ENCODE results near the gene TMEM91. TPM values are rescaled to one million over a fixed set of nuclear protein-coding genes. Genes with fewer than 3 reads are reported as not detected.

The TMEM91 gene
- total and polyA plus RNA-seq, 2 of the 13 experiments (the other 11 are each of a cell fraction or from before 2014, with no cell fraction given), result 6.3 to 10.3 TPM

GRCh38 chr19:41352609-41353465, 23.5 kb upstream of the TMEM91 start (continued):
- TF ChIP-seq, protein P1, sequence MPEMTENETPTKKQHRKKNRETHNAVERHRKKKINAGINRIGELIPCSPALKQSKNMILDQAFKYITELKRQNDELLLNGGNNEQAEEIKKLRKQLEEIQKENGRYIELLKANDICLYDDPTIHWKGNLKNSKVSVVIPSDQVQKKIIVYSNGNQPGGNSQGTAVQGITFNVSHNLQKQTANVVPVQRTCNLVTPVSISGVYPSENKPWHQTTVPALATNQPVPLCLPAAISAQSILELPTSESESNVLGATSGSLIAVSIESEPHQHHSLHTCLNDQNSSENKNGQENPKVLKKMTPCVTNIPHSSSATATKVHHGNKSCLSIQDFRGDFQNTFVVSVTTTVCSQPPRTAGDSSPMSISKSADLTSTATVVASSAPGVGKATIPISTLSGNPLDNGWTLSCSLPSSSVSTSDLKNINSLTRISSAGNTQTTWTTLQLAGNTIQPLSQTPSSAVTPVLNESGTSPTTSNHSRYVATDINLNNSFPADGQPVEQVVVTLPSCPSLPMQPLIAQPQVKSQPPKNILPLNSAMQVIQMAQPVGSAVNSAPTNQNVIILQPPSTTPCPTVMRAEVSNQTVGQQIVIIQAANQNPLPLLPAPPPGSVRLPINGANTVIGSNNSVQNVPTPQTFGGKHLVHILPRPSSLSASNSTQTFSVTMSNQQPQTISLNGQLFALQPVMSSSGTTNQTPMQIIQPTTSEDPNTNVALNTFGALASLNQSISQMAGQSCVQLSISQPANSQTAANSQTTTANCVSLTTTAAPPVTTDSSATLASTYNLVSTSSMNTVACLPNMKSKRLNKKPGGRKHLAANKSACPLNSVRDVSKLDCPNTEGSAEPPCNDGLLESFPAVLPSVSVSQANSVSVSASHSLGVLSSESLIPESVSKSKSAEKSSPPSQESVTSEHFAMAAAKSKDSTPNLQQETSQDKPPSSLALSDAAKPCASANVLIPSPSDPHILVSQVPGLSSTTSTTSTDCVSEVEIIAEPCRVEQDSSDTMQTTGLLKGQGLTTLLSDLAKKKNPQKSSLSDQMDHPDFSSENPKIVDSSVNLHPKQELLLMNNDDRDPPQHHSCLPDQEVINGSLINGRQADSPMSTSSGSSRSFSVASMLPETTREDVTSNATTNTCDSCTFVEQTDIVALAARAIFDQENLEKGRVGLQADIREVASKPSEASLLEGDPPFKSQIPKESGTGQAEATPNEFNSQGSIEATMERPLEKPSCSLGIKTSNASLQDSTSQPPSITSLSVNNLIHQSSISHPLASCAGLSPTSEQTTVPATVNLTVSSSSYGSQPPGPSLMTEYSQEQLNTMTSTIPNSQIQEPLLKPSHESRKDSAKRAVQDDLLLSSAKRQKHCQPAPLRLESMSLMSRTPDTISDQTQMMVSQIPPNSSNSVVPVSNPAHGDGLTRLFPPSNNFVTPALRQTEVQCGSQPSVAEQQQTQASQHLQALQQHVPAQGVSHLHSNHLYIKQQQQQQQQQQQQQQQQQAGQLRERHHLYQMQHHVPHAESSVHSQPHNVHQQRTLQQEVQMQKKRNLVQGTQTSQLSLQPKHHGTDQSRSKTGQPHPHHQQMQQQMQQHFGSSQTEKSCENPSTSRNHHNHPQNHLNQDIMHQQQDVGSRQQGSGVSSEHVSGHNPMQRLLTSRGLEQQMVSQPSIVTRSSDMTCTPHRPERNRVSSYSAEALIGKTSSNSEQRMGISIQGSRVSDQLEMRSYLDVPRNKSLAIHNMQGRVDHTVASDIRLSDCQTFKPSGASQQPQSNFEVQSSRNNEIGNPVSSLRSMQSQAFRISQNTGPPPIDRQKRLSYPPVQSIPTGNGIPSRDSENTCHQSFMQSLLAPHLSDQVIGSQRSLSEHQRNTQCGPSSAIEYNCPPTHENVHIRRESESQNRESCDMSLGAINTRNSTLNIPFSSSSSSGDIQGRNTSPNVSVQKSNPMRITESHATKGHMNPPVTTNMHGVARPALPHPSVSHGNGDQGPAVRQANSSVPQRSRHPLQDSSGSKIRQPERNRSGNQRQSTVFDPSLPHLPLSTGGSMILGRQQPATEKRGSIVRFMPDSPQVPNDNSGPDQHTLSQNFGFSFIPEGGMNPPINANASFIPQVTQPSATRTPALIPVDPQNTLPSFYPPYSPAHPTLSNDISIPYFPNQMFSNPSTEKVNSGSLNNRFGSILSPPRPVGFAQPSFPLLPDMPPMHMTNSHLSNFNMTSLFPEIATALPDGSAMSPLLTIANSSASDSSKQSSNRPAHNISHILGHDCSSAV (CRISPR knock-in tag; IDR thresholded peaks at IDR 0.05; ENCODE audit: borderline replicate concordance), result no peak
- TF ChIP-seq TBL1XR1 (IDR thresholded peaks at IDR 0.05; ENCODE audit: borderline replicate concordance, low read length, partially characterized antibody) (no peak), KMT2B (CRISPR knock-in tag; IDR thresholded peaks at IDR 0.05) (no peak), RORA (CRISPR knock-in tag; IDR thresholded peaks at IDR 0.05) (no peak), TARDBP (CRISPR knock-in tag; IDR thresholded peaks at IDR 0.05) (0 out of 2 replicates have a peak, but pooled peaks have one; percentile 34), MIXL1 (CRISPR knock-in tag; IDR thresholded peaks at IDR 0.05) (no peak), HNRNPH1 (optimal IDR thresholded peaks at IDR 0.05; ENCODE audit: low read depth, low read length) (no peak), NCOR1 (IDR thresholded peaks at IDR 0.05; ENCODE audit: borderline replicate concordance, low read length) (no peak), ZNF160 (CRISPR knock-in tag; IDR thresholded peaks at IDR 0.05) (0 out of 2 replicates have a peak, but pooled peaks have one; percentile 30)
- TF ChIP-seq, protein P2, sequence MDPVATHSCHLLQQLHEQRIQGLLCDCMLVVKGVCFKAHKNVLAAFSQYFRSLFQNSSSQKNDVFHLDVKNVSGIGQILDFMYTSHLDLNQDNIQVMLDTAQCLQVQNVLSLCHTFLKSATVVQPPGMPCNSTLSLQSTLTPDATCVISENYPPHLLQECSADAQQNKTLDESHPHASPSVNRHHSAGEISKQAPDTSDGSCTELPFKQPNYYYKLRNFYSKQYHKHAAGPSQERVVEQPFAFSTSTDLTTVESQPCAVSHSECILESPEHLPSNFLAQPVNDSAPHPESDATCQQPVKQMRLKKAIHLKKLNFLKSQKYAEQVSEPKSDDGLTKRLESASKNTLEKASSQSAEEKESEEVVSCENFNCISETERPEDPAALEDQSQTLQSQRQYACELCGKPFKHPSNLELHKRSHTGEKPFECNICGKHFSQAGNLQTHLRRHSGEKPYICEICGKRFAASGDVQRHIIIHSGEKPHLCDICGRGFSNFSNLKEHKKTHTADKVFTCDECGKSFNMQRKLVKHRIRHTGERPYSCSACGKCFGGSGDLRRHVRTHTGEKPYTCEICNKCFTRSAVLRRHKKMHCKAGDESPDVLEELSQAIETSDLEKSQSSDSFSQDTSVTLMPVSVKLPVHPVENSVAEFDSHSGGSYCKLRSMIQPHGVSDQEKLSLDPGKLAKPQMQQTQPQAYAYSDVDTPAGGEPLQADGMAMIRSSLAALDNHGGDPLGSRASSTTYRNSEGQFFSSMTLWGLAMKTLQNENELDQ (CRISPR knock-in tag; IDR thresholded peaks at IDR 0.05; ENCODE audit: borderline replicate concordance), result no peak

All from HepG2 (cell line).